DND-41 (cell line): ENCODE data around the gene ZBTB7B.

Experiments used
- EZH2 ChIP-seq: IDR thresholded peaks from 3 replicates; pipeline ENCODE4 v1.6.1; 2012; ENCODE audit warnings: borderline replicate concordance, low read depth, mild to moderate bottlenecking, moderate library complexity, low read length, inconsistent platforms; ENCODE audit not compliant: severe bottlenecking
- TF ChIP-seq, protein P1 (sequence below): IDR thresholded peaks from 2 replicates; pipeline ENCODE4 v1.5.1; 2012; ENCODE audit warnings: borderline replicate concordance, low read length, moderate library complexity, mild to moderate bottlenecking; ENCODE audit not compliant: poor library complexity, severe bottlenecking; ENCODE audit errors: extremely low read depth

DNA sequence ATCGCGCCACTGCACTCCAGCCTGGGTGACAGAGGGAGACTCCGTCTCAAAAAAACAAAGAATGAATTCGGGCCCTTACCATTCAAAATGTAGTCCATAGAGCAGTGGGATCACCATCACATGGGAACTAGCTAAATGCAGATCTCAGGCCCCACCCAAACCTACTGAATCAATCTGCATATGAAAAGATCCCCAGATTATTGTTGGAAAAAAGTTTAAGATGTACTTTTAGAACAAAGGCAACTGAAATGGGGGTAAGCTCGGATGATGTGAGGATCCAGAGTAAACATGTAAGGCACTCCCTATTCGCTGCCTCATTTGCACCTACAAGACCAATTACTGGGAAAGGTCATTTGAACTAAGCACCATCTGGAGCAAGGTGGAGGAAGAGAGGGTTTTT, 20.3 kb upstream of the ZBTB7B start:
- TF ChIP-seq, protein P1, sequence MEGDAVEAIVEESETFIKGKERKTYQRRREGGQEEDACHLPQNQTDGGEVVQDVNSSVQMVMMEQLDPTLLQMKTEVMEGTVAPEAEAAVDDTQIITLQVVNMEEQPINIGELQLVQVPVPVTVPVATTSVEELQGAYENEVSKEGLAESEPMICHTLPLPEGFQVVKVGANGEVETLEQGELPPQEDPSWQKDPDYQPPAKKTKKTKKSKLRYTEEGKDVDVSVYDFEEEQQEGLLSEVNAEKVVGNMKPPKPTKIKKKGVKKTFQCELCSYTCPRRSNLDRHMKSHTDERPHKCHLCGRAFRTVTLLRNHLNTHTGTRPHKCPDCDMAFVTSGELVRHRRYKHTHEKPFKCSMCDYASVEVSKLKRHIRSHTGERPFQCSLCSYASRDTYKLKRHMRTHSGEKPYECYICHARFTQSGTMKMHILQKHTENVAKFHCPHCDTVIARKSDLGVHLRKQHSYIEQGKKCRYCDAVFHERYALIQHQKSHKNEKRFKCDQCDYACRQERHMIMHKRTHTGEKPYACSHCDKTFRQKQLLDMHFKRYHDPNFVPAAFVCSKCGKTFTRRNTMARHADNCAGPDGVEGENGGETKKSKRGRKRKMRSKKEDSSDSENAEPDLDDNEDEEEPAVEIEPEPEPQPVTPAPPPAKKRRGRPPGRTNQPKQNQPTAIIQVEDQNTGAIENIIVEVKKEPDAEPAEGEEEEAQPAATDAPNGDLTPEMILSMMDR, result no peak
- TF ChIP-seq EZH2, result no peak
